ENCODE measurements around the gene CRTAC1.

The CRTAC1 gene

GRCh38 chr10:98030093-98030821 lies at the start of gene CRTAC1:
Gene CRTAC1 (minus strand): TSS chr10:98030621. CDS start chr10:98030472, 149 bp downstream.
- Histone ChIP-seq H3K36me3 (no peaks in the 10 kb centered on the region), H3K9me3 (replicated peaks in 1 of 11) (peaks cover 0 to 19% (median 5%) of the 10 kb centered on the region in 11 experiments; a peak in 7 of 22 replicates), H3K4me1 (peaks cover 3 to 26% (median 16%) of the 10 kb centered on the region in 10 experiments; a peak in 17 of 20 replicates), H3K27ac (no peak within 1 kb of the TSS), H3K9ac (peak within 1 kb of the TSS in 5 of 11 experiments; percentile 11 to 32 (median 19); a peak in 7 of 22 replicates), H4K20me1 (peaks cover 0 to 10% (median 0%) of the 10 kb centered on the region in 11 experiments; a peak in 3 of 22 replicates), H3K27me3 (peaks cover 56 to 77% (median 63%) of the 10 kb centered on the region in 11 experiments), H3K4me3 (peak within 1 kb of the TSS; percentile 43 to 68 (median 57)), H3K4me2 (peak within 1 kb of the TSS; percentile 69 to 88 (median 82))
- TF ChIP-seq Cebpa-rat (IDR thresholded peaks at IDR 0.05): no peak

- no peak for TF ChIP-seq Cebpa-rat (IDR thresholded peaks at IDR 0.05)
Measured at GRCh38 chr10:98078774-98079173, 48.4 kb upstream of the CRTAC1 start.

GRCh38 chr10:98077223-98077622 lies 46.8 kb upstream of the CRTAC1 start:
- TF ChIP-seq Cebpa-rat (IDR thresholded peaks at IDR 0.05): no peak
- Histone ChIP-seq H3K27me3 (no peaks in the 10 kb centered on the region), H3K4me1 (peaks cover 32 to 78% (median 69%) of the 10 kb centered on the region in 10 experiments)

More at GRCh38 chr10:98078774-98079173, 48.4 kb upstream of the CRTAC1 start:
- H3K36me3 ChIP-seq: no peaks in the 10 kb centered on the region
- peak overlapping the region; percentile 35 to 91 (median 76) for H3K4me2 ChIP-seq
- no peaks in the 10 kb centered on the region for H3K27me3 ChIP-seq
- no peaks in the 10 kb centered on the region for H3K9me3 ChIP-seq (replicated peaks in 1 of 11)
- H3K27ac ChIP-seq: peak overlapping the region in 8 of 11 experiments; percentile 16 to 77 (median 68); a peak in 14 of 22 replicates
- peaks cover 32 to 92% (median 70%) of the 10 kb centered on the region in 10 experiments for H3K4me1 ChIP-seq
- H3K9ac ChIP-seq: peak overlapping the region in 2 of 11 experiments; percentile 26 to 43; a peak in 3 of 22 replicates
- no peaks in the 10 kb centered on the region for H4K20me1 ChIP-seq
- H3K4me3 ChIP-seq: peak overlapping the region in 1 of 10 experiments; percentile 15; a peak in 1 of 20 replicates

GRCh38 chr10:98076086-98076485 lies 45.7 kb upstream of the CRTAC1 start:
- peak overlapping the region in 4 of 11 experiments; percentile 1 to 46 (median 36); a peak in 6 of 22 replicates for H3K9ac ChIP-seq
- H3K4me3 ChIP-seq: peak overlapping the region in 2 of 10 experiments; percentile 10 to 29; a peak in 5 of 20 replicates
- H3K27me3 ChIP-seq: no peaks in the 10 kb centered on the region
- H3K4me2 ChIP-seq: peak overlapping the region in 10 of 11 experiments; percentile 1 to 91 (median 74); a peak in 18 of 22 replicates
- H3K9me3 ChIP-seq (replicated peaks in 1 of 11): no peaks in the 10 kb centered on the region
- peak overlapping the region in 7 of 11 experiments; percentile 53 to 77 (median 71); a peak in 13 of 22 replicates for H3K27ac ChIP-seq
- no peaks in the 10 kb centered on the region for H4K20me1 ChIP-seq
- no peaks in the 10 kb centered on the region for H3K36me3 ChIP-seq
- H3K4me1 ChIP-seq: peaks cover 23 to 67% (median 62%) of the 10 kb centered on the region in 10 experiments
- peak; percentile 56 to 99 (median 91); a peak in 20 of 22 replicates for TF ChIP-seq Cebpa-rat (IDR thresholded peaks at IDR 0.05)

More at GRCh38 chr10:98077223-98077622, 46.8 kb upstream of the CRTAC1 start:
- H3K36me3 ChIP-seq: no peaks in the 10 kb centered on the region
- H3K4me2 ChIP-seq: peak overlapping the region in 7 of 11 experiments; percentile 49 to 91 (median 84); a peak in 14 of 22 replicates
- no peaks in the 10 kb centered on the region for H3K9me3 ChIP-seq (replicated peaks in 1 of 11)
- H3K4me3 ChIP-seq: no peak overlapping the region
- H4K20me1 ChIP-seq: no peaks in the 10 kb centered on the region
- peak overlapping the region in 7 of 11 experiments; percentile 53 to 77 (median 71); a peak in 11 of 22 replicates for H3K27ac ChIP-seq
- no peak overlapping the region for H3K9ac ChIP-seq

GRCh38 chr10:98074315-98074911 lies 44.0 kb upstream of the CRTAC1 start:
- peak overlapping the region in 3 of 11 experiments; percentile 73 to 90 (median 84); a peak in 7 of 22 replicates for H3K4me2 ChIP-seq
- no peaks in the 10 kb centered on the region for H3K9me3 ChIP-seq (replicated peaks in 1 of 11)
- no peak overlapping the region for H3K27ac ChIP-seq
- H3K4me1 ChIP-seq: peaks cover 7 to 50% (median 45%) of the 10 kb centered on the region in 10 experiments; a peak in 19 of 20 replicates
- H3K27me3 ChIP-seq: no peaks in the 10 kb centered on the region
- no peak overlapping the region for H3K9ac ChIP-seq
- no peaks in the 10 kb centered on the region for H4K20me1 ChIP-seq
- no peak for TF ChIP-seq Cebpa-rat (IDR thresholded peaks at IDR 0.05)
- H3K4me3 ChIP-seq: no peak overlapping the region
- no peaks in the 10 kb centered on the region for H3K36me3 ChIP-seq

GRCh38 chr10:98067165-98067564 lies 36.7 kb upstream of the CRTAC1 start:
- H4K20me1 ChIP-seq: no peaks in the 10 kb centered on the region
- TF ChIP-seq Cebpa-rat (IDR thresholded peaks at IDR 0.05): no peak
- H3K9me3 ChIP-seq (replicated peaks in 1 of 11): no peaks in the 10 kb centered on the region
- no peak overlapping the region for H3K9ac ChIP-seq
- no peak overlapping the region for H3K27ac ChIP-seq
- H3K4me1 ChIP-seq: peaks cover 0 to 6% (median 0%) of the 10 kb centered on the region in 10 experiments; a peak in 1 of 20 replicates
- no peak overlapping the region for H3K4me2 ChIP-seq
- no peaks in the 10 kb centered on the region for H3K36me3 ChIP-seq
- no peak overlapping the region for H3K4me3 ChIP-seq
- no peaks in the 10 kb centered on the region for H3K27me3 ChIP-seq

- no peak for TF ChIP-seq Cebpa-rat (IDR thresholded peaks at IDR 0.05)
- Histone ChIP-seq H3K9me3 (replicated peaks in 1 of 11) (no peaks in the 10 kb centered on the region), H3K4me1 (peaks cover 0 to 6% (median 0%) of the 10 kb centered on the region in 10 experiments; a peak in 1 of 20 replicates), H3K4me2 (no peak overlapping the region), H3K27me3 (no peaks in the 10 kb centered on the region), H3K9ac (no peak overlapping the region), H3K36me3 (no peaks in the 10 kb centered on the region), H3K4me3 (no peak overlapping the region), H3K27ac (no peak overlapping the region), H4K20me1 (no peaks in the 10 kb centered on the region)
Measured at GRCh38 chr10:98063740-98064027, 33.3 kb upstream of the CRTAC1 start.

- H3K4me3 ChIP-seq: no peak overlapping the region
- no peaks in the 10 kb centered on the region for H3K4me1 ChIP-seq
- no peaks in the 10 kb centered on the region for H3K36me3 ChIP-seq
- no peaks in the 10 kb centered on the region for H4K20me1 ChIP-seq
- no peak overlapping the region for H3K4me2 ChIP-seq
- H3K27ac ChIP-seq: no peak overlapping the region
- H3K9me3 ChIP-seq (replicated peaks in 1 of 11): no peaks in the 10 kb centered on the region
- TF ChIP-seq Cebpa-rat (IDR thresholded peaks at IDR 0.05): no peak
- no peaks in the 10 kb centered on the region for H3K27me3 ChIP-seq
- no peak overlapping the region for H3K9ac ChIP-seq
Measured at GRCh38 chr10:98062424-98062823, 32.0 kb upstream of the CRTAC1 start.

GRCh38 chr10:98060079-98060478 lies 29.7 kb upstream of the CRTAC1 start:
- TF ChIP-seq Cebpa-rat (IDR thresholded peaks at IDR 0.05): no peak
- Histone ChIP-seq H3K4me2 (no peak overlapping the region), H3K9me3 (replicated peaks in 1 of 11) (no peaks in the 10 kb centered on the region), H3K4me3 (no peak overlapping the region), H3K4me1 (peaks cover 0 to 6% (median 0%) of the 10 kb centered on the region in 10 experiments; a peak in 3 of 20 replicates), H3K36me3 (no peaks in the 10 kb centered on the region), H3K27ac (no peak overlapping the region), H4K20me1 (no peaks in the 10 kb centered on the region), H3K27me3 (no peaks in the 10 kb centered on the region), H3K9ac (no peak overlapping the region)

Measured in BLaER1 treated with 17β-estradiol and CSF1 and Interleukin-3, amounts not matched to agents 10 nM and 100 nM (cell line).